Astrocyte of the cerebellum (primary cell): Measurements from ENCODE around the gene ZNF223.

ENCODE experiments used
- DNase-seq: peaks from one replicate; pipeline ENCODE4 v3.0.0-alpha.2; 2011; ENCODE audit warnings: low read depth
- H3K4me3 ChIP-seq: 2 replicates; pipeline ENCODE4 v1.5.1; 2011; ENCODE audit warnings: mild to moderate bottlenecking, low read depth, low read length, moderate library complexity
- CTCF ChIP-seq: IDR thresholded peaks from 2 replicates; pipeline ENCODE4 v1.5.1; 2012; ENCODE audit warnings: low read length, low read depth, moderate library complexity, mild to moderate bottlenecking; ENCODE audit errors: missing control alignments
- in situ Hi-C: cut with HindIII; loops from 2 replicates; pipeline ENCODE4 v1.10.0; 2017; ENCODE audit warnings: low sequenced_read_pairs

The ZNF223 gene

GRCh38 chr19:44032001-44032610, 19.7 kb upstream of the ZNF223 start:
- in situ Hi-C loops: no loop called here

GRCh38 chr19:44042147-44042546, 9.7 kb upstream of the ZNF223 start:
- H3K4me3 ChIP-seq: no peak overlapping the region
- no peak for DNase-seq
- no peak for TF ChIP-seq CTCF
- in situ Hi-C loops: no loop called here

More at GRCh38 chr19:44032001-44032610, 19.7 kb upstream of the ZNF223 start:
- no peak overlapping the region for H3K4me3 ChIP-seq
- no peak for DNase-seq
- TF ChIP-seq CTCF: no peak

GRCh38 chr19:44050740-44051649, 841 bp upstream of the ZNF223 start:
- H3K4me3 ChIP-seq: peak overlapping the region; percentile 79
- no peak for TF ChIP-seq CTCF
- DNase-seq: no peak
- in situ Hi-C loops: no loop called here

GRCh38 chr19:44055870-44056269, 4.0 kb downstream of the ZNF223 start:
- no peak for DNase-seq
- in situ Hi-C loops: no loop called here
- no peak for TF ChIP-seq CTCF
- no peak overlapping the region for H3K4me3 ChIP-seq

GRCh38 chr19:44059229-44059628, 7.4 kb downstream of the ZNF223 start:
- DNase-seq: no peak
- in situ Hi-C loops: no loop called here
- no peak overlapping the region for H3K4me3 ChIP-seq
- no peak for TF ChIP-seq CTCF

GRCh38 chr19:44061038-44061437, 9.2 kb downstream of the ZNF223 start:
- TF ChIP-seq CTCF: no peak
- H3K4me3 ChIP-seq: no peak overlapping the region
- in situ Hi-C loops: no loop called here
- DNase-seq: no peak
